ENCODE data around the gene ROM1.

DNA sequence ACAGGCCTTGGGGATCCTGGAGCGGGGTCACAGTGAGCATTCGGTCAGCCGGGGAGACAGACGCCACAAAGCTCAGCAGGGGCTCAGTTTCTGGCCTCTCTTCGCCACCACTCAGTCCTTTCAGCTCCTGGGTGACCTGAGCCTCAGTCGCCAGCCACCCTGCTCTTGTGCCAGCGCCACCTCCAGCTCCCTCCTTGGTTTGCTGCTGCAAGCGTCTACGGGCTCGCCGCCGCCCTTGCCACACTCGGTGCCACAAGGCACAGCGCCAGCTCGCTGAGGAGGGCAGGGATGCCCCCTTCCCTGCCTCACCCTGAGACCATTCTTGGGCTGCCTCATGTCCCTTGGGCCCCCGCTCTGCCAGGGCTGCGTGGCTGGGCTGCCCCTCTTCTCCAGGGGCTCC lies 37.9 kb upstream of the ROM1 start:
- no peak for TF ChIP-seq GATA3 (IDR thresholded peaks at IDR 0.05; ENCODE audit: low read depth, low read length)
- no peak for TF ChIP-seq GATA2 (IDR thresholded peaks at IDR 0.05; ENCODE audit: low read depth, low read length)

Measured in SH-SY5Y (cell line).